GM18517 (cell line): ENCODE results near the gene KPNA6.
"Not testable (repeated sequence)": the region's sequence is repeated elsewhere in the genome, so short reads cannot be mapped to it uniquely, and the experiment has no call there.

Experiments
- ATAC-seq: cut with Tn5 transposase; IDR thresholded peaks from one replicate; pipeline ENCODE4 v1.9.1; 2021; ENCODE audit warnings: mild to moderate bottlenecking, moderate library complexity; ENCODE audit not compliant: unreplicated experiment

KPNA6 gene

GRCh38 chr1:32100359-32100758 lies 7.5 kb upstream of the KPNA6 start:
- no peak for ATAC-seq

- no peak for ATAC-seq
These were observed 6.8 kb upstream of the KPNA6 start for GRCh38 chr1:32100807-32101708.

GRCh38 chr1:32104127-32104526 lies 3.7 kb upstream of the KPNA6 start:
- ATAC-seq, result no peak

GRCh38 chr1:32105338-32105737 lies 2.5 kb upstream of the KPNA6 start:
- ATAC-seq, result no peak

- ATAC-seq, result no peak
These were observed 1.1 kb upstream of the KPNA6 start for GRCh38 chr1:32106663-32107275.

GRCh38 chr1:32111040-32111623 lies 3.3 kb downstream of the KPNA6 start:
- no peak for ATAC-seq

- ATAC-seq, result no peak
These were observed 3.9 kb downstream of the KPNA6 start for GRCh38 chr1:32111789-32112188.

GRCh38 chr1:32112806-32113375 lies 5.0 kb downstream of the KPNA6 start:
- ATAC-seq, result no peak

GRCh38 chr1:32113436-32113835 lies 5.6 kb downstream of the KPNA6 start:
- ATAC-seq, result not testable (repeated sequence)

- no peak for ATAC-seq
These were observed 6.6 kb downstream of the KPNA6 start for GRCh38 chr1:32114420-32114819.

GRCh38 chr1:32115496-32115895 lies 7.6 kb downstream of the KPNA6 start:
- ATAC-seq, result no peak

GRCh38 chr1:32116531-32116930 lies 8.7 kb downstream of the KPNA6 start:
- no peak for ATAC-seq

GRCh38 chr1:32122151-32122550 lies 14.3 kb downstream of the KPNA6 start:
- ATAC-seq, result no peak

- ATAC-seq, result not testable (repeated sequence)
These were observed 15.5 kb downstream of the KPNA6 start for GRCh38 chr1:32123361-32123760.

GRCh38 chr1:32125313-32125712 lies 17.5 kb downstream of the KPNA6 start:
- no peak for ATAC-seq

GRCh38 chr1:32126770-32127169 lies 18.9 kb downstream of the KPNA6 start:
- ATAC-seq, result no peak

GRCh38 chr1:32127409-32128198 lies 19.7 kb downstream of the KPNA6 start:
- ATAC-seq, result no peak

GRCh38 chr1:32128479-32128878 lies 20.6 kb downstream of the KPNA6 start:
- no peak for ATAC-seq

GRCh38 chr1:32128964-32129363 lies 21.1 kb downstream of the KPNA6 start:
- ATAC-seq, result no peak

GRCh38 chr1:32133950-32134280 lies 26.1 kb downstream of the KPNA6 start:
- ATAC-seq, result not testable (repeated sequence)

- ATAC-seq, result no peak
These were observed 29.3 kb downstream of the KPNA6 start for GRCh38 chr1:32137111-32137510.
